IMR-90 (cell line): ENCODE measurements around the gene MYO10. TPM values are rescaled to one million over a fixed set of nuclear protein-coding genes. Genes with fewer than 3 reads are reported as not detected.

ENCODE experiments used
- ATAC-seq: fragments of 200-7000 bp; cut with Tn5 transposase; 2 replicates; pipeline ENCODE4 v1.9.1; 2020; ENCODE audit warnings: low read depth, mild to moderate bottlenecking, moderate library complexity
- BruUV-seq: library from RNA; stranded (reverse); fragments of 400-500 nt; replicated peaks from 2 replicates; lab custom pipeline; 2021; lab: Mats Ljungman, UMichigan
- CTCF ChIA-PET: fragments of 300-600 bp; formaldehyde crosslinking; extraction: SDS; loops from one replicate; lab custom pipeline; 2021; ENCODE audit warnings: antibody characterized with exemption; lab: Yijun Ruan, JAX
- POLR2A ChIA-PET: fragments of 300-600 bp; sonication (Branson Sonifier 250); formaldehyde crosslinking; loops from one replicate; lab custom pipeline; 2022; ENCODE audit warnings: antibody characterized with exemption; ENCODE audit not compliant: unreplicated experiment; lab: Charles Lee
- DNase-seq: peaks from one replicate; pipeline ENCODE4 v3.0.0; 2013
- H2AFZ ChIP-seq: replicated peaks from 2 replicates; pipeline ENCODE3; 2013; ENCODE audit warnings: low read length, mild to moderate bottlenecking; ENCODE audit not compliant: poor library complexity
- H2AK5ac ChIP-seq: 2 replicates; pipeline ENCODE4 v1.6.1; 2013; ENCODE audit warnings: low read depth, low read length, inconsistent platforms
- H2AK9ac ChIP-seq: replicated peaks from 2 replicates; pipeline ENCODE3; 2013; ENCODE audit warnings: mild to moderate bottlenecking, low read depth, low read length, moderate library complexity; ENCODE audit not compliant: poor library complexity
- H2BK120ac ChIP-seq: 2 replicates; pipeline ENCODE4 v1.6.1; 2013; ENCODE audit warnings: low read depth, low read length, inconsistent platforms
- H2BK15ac ChIP-seq: 3 replicates; pipeline ENCODE4 v1.6.1; 2013; ENCODE audit warnings: low read depth, low read length, inconsistent platforms
- H2BK20ac ChIP-seq: 2 replicates; pipeline ENCODE4 v1.6.1; 2013; ENCODE audit warnings: low read depth, mild to moderate bottlenecking, inconsistent platforms, low read length, moderate library complexity
- H2BK5ac ChIP-seq: 2 replicates; pipeline ENCODE4 v1.6.1; 2013; ENCODE audit warnings: mild to moderate bottlenecking, low read depth, low read length, inconsistent platforms; ENCODE audit not compliant: poor library complexity, severe bottlenecking
- H3K14ac ChIP-seq: replicated peaks from 2 replicates; pipeline ENCODE4 v1.6.1; 2013; ENCODE audit warnings: low read depth, low read length, inconsistent platforms
- H3K18ac ChIP-seq: 2 replicates; pipeline ENCODE4 v1.6.1; 2013; ENCODE audit warnings: low read depth, low read length, control low read depth
- H3K23ac ChIP-seq: 2 replicates; pipeline ENCODE4 v1.6.1; 2013; ENCODE audit warnings: low read depth, low read length, inconsistent platforms
- H3K27ac ChIP-seq: 2 replicates; pipeline ENCODE4 v1.5.1; 2013; ENCODE audit warnings: mild to moderate bottlenecking, control low read depth, low read length; ENCODE audit not compliant: insufficient read depth
- H3K27me3 ChIP-seq: 2 replicates; pipeline ENCODE4 v1.6.1; 2013; ENCODE audit warnings: low read length; ENCODE audit not compliant: control insufficient read depth, insufficient read depth
- H3K36me3 ChIP-seq: 2 replicates; pipeline ENCODE4 v1.6.1; 2013; ENCODE audit warnings: low read length, mixed read lengths; ENCODE audit not compliant: control insufficient read depth, insufficient read depth
- H3K4ac ChIP-seq: 2 replicates; pipeline ENCODE4 v1.6.1; 2013; ENCODE audit warnings: low read depth, low read length, inconsistent platforms
- H3K4me1 ChIP-seq: 2 replicates; pipeline ENCODE4 v1.6.1; 2013; ENCODE audit warnings: low read length, mixed read lengths; ENCODE audit not compliant: control insufficient read depth, insufficient read depth
- H3K4me2 ChIP-seq: 2 replicates; pipeline ENCODE4 v1.6.1; 2013; ENCODE audit warnings: low read depth, mild to moderate bottlenecking, control low read depth, low read length, moderate library complexity
- H3K4me3 ChIP-seq: 2 replicates; pipeline ENCODE4 v1.5.1; 2013; ENCODE audit warnings: low read depth, mild to moderate bottlenecking, control low read depth, low read length, moderate library complexity; ENCODE audit not compliant: insufficient read depth
- H3K56ac ChIP-seq: 2 replicates; pipeline ENCODE4 v1.6.1; 2013; ENCODE audit warnings: low read length, inconsistent platforms; ENCODE audit not compliant: insufficient read depth; ENCODE audit errors: extremely low read depth
- H3K79me1 ChIP-seq, 2 experiments: 2 replicates each; pipeline ENCODE4 v1.6.1; 2013; ENCODE audit warnings: low read length in 2 of 2, inconsistent platforms in 1 of 2, low read depth in 1 of 2
- H3K9ac ChIP-seq: 2 replicates; pipeline ENCODE4 v1.6.1; 2013; ENCODE audit warnings: low read depth, low read length, control low read depth
- H3K9me1 ChIP-seq: 2 replicates; pipeline ENCODE4 v1.6.1; 2013; ENCODE audit warnings: low read length, inconsistent platforms; ENCODE audit not compliant: insufficient read depth
- H3K9me3 ChIP-seq: 2 replicates; pipeline ENCODE4 v1.6.1; 2013; ENCODE audit warnings: low read length; ENCODE audit not compliant: control insufficient read depth, insufficient read depth
- H4K20me1 ChIP-seq: 2 replicates; pipeline ENCODE4 v1.6.1; 2013; ENCODE audit warnings: low read length, inconsistent platforms; ENCODE audit not compliant: insufficient read depth
- H4K5ac ChIP-seq: 2 replicates; pipeline ENCODE4 v1.6.1; 2013; ENCODE audit warnings: mild to moderate bottlenecking, low read depth, low read length, control low read depth
- H4K8ac ChIP-seq, 2 experiments: 2 replicates each; pipeline ENCODE4 v1.6.1; 2013; ENCODE audit warnings: low read depth in 2 of 2, low read length in 2 of 2, control low read depth in 1 of 2, inconsistent platforms in 1 of 2
- H4K91ac ChIP-seq: 2 replicates; pipeline ENCODE4 v1.6.1; 2013; ENCODE audit warnings: low read depth, low read length, inconsistent platforms; ENCODE audit not compliant: insufficient read depth
- CEBPB ChIP-seq: IDR thresholded peaks from 2 replicates; pipeline ENCODE4 v1.6.1; 2012; ENCODE audit warnings: low read depth, low read length, improper control_type of control experiment
- NFE2L2 ChIP-seq: fragments of 150-350 bp; IDR thresholded peaks from 2 replicates; pipeline ENCODE4 v1.6.1; 2016; ENCODE audit warnings: low read depth, mild to moderate bottlenecking, low read length
- POLR2A ChIP-seq: IDR thresholded peaks from 2 replicates; pipeline ENCODE4 v1.6.1; 2012; ENCODE audit warnings: mild to moderate bottlenecking, low read depth, low read length
- RFX5 ChIP-seq: IDR thresholded peaks from 2 replicates; pipeline ENCODE4 v1.8.0; 2012; ENCODE audit warnings: low read depth, mild to moderate bottlenecking, low read length, moderate library complexity
- SMC3 ChIP-seq: fragments of 150-350 bp; IDR thresholded peaks from 2 replicates; pipeline ENCODE4 v1.6.1; 2016; ENCODE audit warnings: low read depth, mild to moderate bottlenecking, antibody characterized with exemption, low read length, moderate library complexity
- WGBS, 2 experiments: methylation state at CpG; one replicate each; pipeline versions ENCODE4 v1.1.5 to v1.1.7; 2013; ENCODE audit warnings: missing lambda C conversion rate in 2 of 2; ENCODE audit not compliant: insufficient read length in 1 of 2; ENCODE audit errors: extremely low coverage in 2 of 2; 5-methylcytosine and 5-hydroxymethylcytosine counted together
- dilution Hi-C: fragments of 300-500 bp; cut with HindIII; formaldehyde crosslinking; loops from one replicate; pipeline ENCODE4 v1.14.3; 2018; ENCODE audit warnings: low sequenced_read_pairs; ENCODE audit not compliant: unreplicated experiment
- in situ Hi-C: fragments of 300-500 bp; cut with MboI; formaldehyde crosslinking; loops from 3 replicates; pipeline ENCODE4 v1.14.3; 2019; ENCODE audit warnings: low sequenced_read_pairs, inconsistent platforms, mixed read lengths
- intact Hi-C: fragments of 100-400 bp; cut with micrococcal nuclease; formaldehyde crosslinking; loops from 2 replicates; pipeline ENCODE4 v1.10.0; 2022
- polyA plus RNA-seq, 3 experiments: library from polyadenylated mRNA; depleted of rRNA; stranded (reverse); fragments of >200 nt; gene quantifications; 2 replicates each; pipeline ENCODE4 v1.2.3, GENCODE V29; 2012; ENCODE audit warnings: low replicate concordance in 1 of 3
- total RNA-seq: library from RNA; depleted of rRNA; stranded (reverse); fragments of >200 nt; gene quantifications from 2 replicates; pipeline ENCODE4 v1.2.3, GENCODE V29; 2012

MYO10 gene
- total and polyA plus RNA-seq, 2 of the 4 experiments (the other 2 are of a cell fraction): 39.9 to 115 TPM

DNA sequence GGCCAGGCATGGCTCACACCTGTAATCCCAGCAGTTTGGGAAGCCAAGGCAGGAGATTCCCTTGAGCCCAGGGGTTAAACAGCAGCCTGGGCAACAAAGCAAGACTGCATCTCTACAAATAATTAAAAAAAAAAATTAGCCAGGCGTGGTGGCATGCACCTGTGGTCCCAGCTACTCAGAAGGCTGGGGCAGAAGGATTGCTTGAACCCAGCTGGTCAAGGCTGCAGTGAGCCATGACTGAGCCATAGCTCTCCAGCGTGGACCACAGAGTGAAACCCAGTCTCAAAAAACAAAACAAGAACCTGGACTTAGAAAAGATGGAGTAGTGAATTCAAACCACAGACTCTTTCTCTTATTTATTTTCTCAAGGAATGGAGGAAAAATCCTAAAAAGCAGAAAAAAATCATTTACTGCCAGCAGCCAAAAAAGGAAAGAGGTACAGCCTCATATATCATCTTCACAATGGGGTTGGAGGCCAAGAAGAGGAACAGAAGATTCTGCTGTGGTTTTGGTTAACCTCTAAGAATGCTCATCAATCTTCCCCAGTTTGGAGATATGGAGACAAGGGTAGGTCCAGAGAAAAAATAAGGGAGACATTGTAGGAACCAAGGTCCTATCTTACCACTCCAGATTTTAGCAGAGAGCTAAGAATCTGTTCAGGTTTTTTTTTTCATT is 40.0 kb upstream of the MYO10 start:
- H3K18ac ChIP-seq: no peak overlapping the region
- no peak overlapping the region for H3K4ac ChIP-seq
- H2BK20ac ChIP-seq: no peak overlapping the region
- no peaks in the 10 kb centered on the region for H3K9me3 ChIP-seq
- no peak overlapping the region for H2BK5ac ChIP-seq
- H3K4me2 ChIP-seq: no peak overlapping the region
- H3K14ac ChIP-seq: no peak overlapping the region
- DNase-seq: no peak
- no peak overlapping the region for H4K5ac ChIP-seq
- H2AFZ ChIP-seq: no peak overlapping the region
- no peak overlapping the region for H2AK9ac ChIP-seq
- H3K56ac ChIP-seq: no peak overlapping the region
- ChIA-PET POLR2A (no interaction called here), CTCF (interaction anchor here (0.6 to 1.4 kb wide), 3 partner anchors 16 to 424 kb away, joined by 3 to 10 read pairs (median 4); no protein-coding TSS in a partner anchor)
- no peak overlapping the region for H4K8ac ChIP-seq
- no peaks in the 10 kb centered on the region for H3K36me3 ChIP-seq
- H3K27me3 ChIP-seq: no peaks in the 10 kb centered on the region
- H2AK5ac ChIP-seq: no peak overlapping the region
- H3K27ac ChIP-seq: no peak overlapping the region
- H3K4me3 ChIP-seq: no peak overlapping the region
- no peak overlapping the region for H3K9ac ChIP-seq
- H4K91ac ChIP-seq: no peak overlapping the region
- no CpG with 5 or more reads among the region's 2 CpGs for WGBS, 2 experiments
- ATAC-seq: no peak
- H2BK15ac ChIP-seq: no peak overlapping the region
- no peak overlapping the region for H2BK120ac ChIP-seq
- TF ChIP-seq SMC3: no peak
- TF ChIP-seq POLR2A: no peak
- no peak for TF ChIP-seq NFE2L2
- TF ChIP-seq RFX5: no peak
- no peak for TF ChIP-seq CEBPB
- H3K23ac ChIP-seq: no peak overlapping the region
- in situ Hi-C loops: no loop called here
- H3K9me1 ChIP-seq: no peaks in the 10 kb centered on the region
- no peaks in the 10 kb centered on the region for H3K4me1 ChIP-seq
- H3K79me1 ChIP-seq: no peaks in the 10 kb centered on the region
- dilution Hi-C loops: no loop called here
- BruUV-seq: no TSS peak
- intact Hi-C loops: no loop called here
- H4K20me1 ChIP-seq: no peaks in the 10 kb centered on the region
